Hair follicular keratinocyte (primary cell): ENCODE results near the gene UPK1B. TPM values are rescaled to one million over a fixed set of nuclear protein-coding genes. Genes with fewer than 3 reads are reported as not detected.

ENCODE experiments used
- total RNA-seq: library from RNA; depleted of rRNA; stranded (reverse); fragments of >200 nt; gene quantifications from 2 replicates; pipeline ENCODE4 v1.2.3, GENCODE V29; 2015

UPK1B gene
- 1.7 and 12.2 TPM in 2 replicates for total RNA-seq

GRCh38 chr3:119173325-119173724, at the start of gene UPK1B:
Gene UPK1B (plus strand): TSS chr3:119173598. CDS start chr3:119186742, 13,144 bp downstream.

GRCh38 chr3:119145500-119146167, 27.8 kb upstream of the UPK1B start, which contains the start of gene TEX55:
Gene TEX55 (plus strand): TSS chr3:119146165. CDS start chr3:119146190, 25 bp downstream.

GRCh38 chr3:119240591-119241434, 67.4 kb downstream of the UPK1B start, which contains the start of gene B4GALT4:
Gene B4GALT4 (minus strand): TSS chr3:119240878. CDS start chr3:119230099, 10,779 bp downstream.

Other genes starting within 250 kb of the UPK1B start
- gene IGSF11, start 138.8 kb upstream of the UPK1B start, total RNA-seq, result not detected in 2 replicates
- not detected in 2 replicates for gene TEX55, start 27.4 kb upstream of the UPK1B start, total RNA-seq
- 18.1 and 32.0 TPM in 2 replicates for gene B4GALT4, start 67.3 kb downstream of the UPK1B start, total RNA-seq
- gene ARHGAP31, start 120.8 kb downstream of the UPK1B start, total RNA-seq, result 2.1 and 2.2 TPM in 2 replicates